Stimulated activated CD8-positive, alpha-beta memory T cell treated with anti-CD3 and anti-CD28 coated beads, Interleukin-12 subunit alpha, Interleukin-12 subunit beta, amount 100 ng/mL, for 4 hours (primary cell): ENCODE results near the gene SSR4.

Experiments used
- DNase-seq: peaks from one replicate; pipeline ENCODE4 v3.0.0-alpha.2; 2020; ENCODE audit warnings: low read depth

The SSR4 gene

DNA sequence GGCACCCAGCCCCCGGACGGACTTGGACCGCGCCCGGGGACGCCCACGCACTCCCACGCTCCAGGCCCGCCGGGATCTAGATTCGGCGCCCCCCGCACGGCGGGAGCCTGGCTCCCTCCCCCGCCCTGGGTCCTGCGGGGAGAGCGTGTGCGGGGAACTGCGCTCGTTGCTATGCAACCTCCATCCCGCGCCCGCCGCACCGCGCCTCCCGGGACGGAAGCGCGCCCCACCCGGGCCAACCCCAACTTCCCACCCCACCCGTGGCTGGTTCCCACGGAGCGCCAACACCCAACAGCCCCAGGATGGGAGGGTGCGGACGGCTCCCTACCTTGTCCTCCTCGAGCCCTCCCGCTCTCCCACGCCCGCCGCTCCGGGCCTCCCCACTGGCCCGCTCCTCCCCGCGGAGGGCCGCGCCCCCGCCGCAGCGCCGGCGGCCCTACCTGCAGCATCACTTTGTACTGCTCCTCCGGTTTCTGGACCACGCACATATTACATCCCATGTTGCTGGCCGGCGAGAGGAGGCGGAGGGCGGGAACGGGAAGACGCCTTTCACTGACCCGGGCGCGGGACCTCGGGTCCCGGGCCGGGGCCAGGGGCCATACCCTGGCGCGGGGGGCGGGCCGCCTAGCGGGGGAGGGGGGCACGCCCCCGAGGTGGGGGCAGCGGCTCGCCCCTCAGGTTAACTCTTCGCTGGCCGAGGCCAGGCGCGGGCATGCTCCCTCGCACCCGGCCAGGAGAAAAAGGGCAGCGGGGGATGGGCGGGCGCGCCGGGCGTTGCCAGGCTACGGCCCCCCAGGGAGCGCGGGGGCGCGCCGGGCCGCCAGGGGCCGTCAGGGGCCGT, 35.6 kb downstream of the SSR4 start, which contains the start of gene PDZD4:
Gene PDZD4 (minus strand): TSS at position 746 of the 841 bp plus-strand sequence. CDS start 246 bp downstream, at position 500.
- no peak for DNase-seq

DNA sequence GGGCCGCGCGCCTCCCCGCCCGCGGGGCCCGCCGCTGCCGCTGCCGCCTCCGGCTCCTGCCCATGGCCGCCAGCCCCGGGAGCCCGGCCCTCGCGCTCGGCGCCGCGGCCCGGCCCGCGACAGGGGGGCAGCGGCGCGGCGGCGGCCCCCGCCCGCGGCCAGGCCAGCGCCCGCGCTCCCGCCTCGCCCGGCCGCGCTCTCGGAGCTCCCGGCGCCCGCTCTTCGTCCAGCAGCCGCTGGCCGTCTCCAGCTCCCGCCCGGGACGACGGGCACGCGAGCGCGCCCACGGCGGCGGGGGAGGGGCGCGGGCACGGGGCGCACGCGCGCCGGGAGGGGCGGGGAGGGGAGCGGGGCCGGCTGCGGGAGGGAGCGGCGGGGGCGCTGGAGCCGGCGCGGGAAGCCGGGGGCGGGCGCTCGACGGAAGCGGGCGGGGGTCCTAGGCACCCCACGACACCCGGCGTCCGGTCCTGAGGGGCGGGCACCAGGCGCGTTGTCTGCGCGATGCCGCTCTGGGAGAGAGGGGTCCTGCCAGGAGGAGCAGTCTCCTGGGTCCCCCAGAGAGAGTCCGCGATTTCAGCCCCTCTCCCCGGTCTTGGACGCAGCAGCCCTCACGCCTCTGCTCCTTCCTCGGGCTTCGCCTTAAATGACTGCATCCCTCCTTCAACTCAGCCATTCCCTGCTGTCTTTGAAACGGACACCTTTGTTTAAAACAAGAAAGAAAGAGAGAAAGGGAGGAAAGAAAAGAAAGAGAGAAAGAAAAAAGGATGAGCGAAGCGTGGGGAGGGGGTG, 36.4 kb downstream of the SSR4 start:
- DNase-seq = no peak

DNA sequence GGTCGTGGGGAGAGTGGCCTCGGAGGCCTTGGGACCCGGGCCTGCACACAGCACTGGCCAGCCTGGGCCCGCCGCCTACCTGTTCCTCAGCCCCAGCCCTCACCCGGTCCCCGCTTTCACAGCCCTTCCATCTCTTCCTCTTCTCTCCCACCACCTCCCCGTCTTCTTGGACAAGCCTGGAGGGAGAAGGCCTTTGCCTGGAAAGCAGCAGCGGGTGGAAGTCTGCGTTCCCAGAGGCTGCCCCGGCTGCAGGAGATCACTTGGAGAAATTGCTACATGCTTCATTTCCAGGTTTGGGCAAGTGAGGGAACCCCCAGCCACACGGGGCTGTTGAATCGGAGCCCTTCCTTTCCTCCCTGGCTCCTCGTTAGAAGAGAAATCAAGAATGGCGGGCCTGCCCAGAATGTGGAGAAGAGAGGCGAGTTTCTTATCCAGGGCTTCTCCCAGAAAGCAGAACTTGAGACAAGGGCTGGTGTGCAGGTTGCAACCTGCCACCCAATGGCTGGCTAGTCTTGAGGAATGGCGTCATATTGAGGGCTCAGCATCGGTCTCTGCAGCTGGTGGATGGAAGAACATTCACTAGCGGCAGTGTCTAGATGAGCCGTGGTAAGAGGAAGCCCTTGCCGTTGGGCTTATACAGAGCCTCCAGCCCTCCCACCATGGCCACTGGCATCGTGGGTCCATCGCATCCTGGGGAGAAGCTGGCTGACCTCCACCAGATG, 37.1 kb downstream of the SSR4 start:
- DNase-seq = no peak

DNA sequence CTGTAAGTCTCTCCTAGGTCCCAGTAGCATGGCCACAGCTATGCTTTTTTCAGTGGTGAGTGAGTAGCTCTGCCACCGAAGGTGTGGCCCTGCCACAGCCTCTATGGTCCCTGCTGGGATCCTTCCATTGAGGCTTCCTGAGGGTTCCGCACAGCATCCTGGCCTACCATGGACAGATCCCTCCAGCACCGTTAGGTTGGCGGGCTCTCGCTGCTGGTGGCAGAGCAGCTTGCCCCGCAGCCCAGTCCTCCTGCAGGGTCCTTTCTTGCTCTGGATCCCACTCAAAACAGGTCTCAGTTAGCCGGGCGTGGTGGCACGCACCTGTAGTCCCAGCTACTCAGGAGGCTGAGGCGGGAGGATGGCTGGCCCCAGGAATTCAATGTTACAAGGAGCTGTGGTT, 38.3 kb downstream of the SSR4 start:
- no peak for DNase-seq

DNA sequence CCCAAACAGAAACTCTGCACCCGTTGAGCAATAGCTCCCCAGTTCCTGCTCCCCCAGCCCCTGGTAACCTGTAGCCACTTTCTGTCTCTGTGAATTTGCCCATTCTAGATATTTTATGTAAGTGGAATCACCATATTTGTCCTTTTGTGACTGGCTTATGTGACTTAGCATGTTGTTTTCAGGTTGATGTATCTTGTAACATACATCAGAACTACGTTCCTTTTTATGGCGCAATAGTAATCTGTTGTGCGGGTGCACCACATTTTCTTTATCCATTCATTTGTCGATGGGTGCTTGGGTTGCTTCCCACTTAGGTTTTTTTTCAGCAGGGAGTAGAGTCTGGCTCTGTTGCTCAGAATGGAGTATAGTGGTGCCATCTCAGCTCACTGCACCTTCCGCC, 42.5 kb downstream of the SSR4 start:
- DNase-seq = no peak

DNA sequence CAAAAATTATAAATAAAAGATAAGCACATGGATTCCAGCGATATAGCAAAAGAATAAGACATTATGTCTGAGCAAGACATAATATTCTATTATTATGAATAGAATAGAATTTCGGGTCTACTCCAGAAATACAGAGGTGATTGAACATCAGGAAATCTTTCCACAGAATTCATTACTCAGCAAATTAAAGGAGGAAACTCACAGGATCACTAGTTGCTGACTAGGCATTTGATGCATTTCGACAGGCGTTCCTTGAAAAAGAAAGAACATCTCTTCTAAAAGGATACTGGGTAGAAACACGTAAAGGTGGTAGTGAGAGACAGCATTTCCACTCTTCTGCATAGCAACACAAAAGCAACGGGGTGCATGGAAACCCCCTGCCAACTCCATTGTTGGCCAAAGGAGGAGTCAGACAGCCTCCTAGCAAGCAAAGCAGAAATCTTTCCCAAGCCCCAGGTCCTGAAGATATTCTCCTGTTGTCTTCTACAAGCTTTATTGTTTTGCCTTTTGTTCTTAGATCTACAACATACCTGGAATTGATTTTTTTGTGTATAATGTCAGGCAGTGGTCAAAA, 50.1 kb downstream of the SSR4 start:
- no peak for DNase-seq

DNA sequence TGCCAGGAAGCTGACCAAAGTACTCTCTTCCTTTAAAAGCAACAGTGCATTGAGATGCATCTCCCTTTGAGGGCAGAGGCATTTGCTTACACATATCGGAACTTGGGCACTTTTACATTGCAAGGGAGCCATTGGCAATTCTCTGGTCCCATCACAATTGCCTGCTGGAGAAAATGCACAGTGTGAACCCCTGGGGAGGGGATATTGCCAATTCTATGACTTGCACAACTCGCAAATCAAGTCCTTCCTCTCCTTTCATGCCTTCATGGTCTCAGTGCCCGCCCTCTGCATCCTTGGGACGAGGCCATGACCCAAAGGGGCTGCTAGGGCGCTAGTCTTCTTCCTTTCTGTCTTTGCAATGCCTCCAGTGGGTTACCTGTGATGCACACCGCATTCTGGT, 50.7 kb downstream of the SSR4 start:
- DNase-seq = no peak

DNA sequence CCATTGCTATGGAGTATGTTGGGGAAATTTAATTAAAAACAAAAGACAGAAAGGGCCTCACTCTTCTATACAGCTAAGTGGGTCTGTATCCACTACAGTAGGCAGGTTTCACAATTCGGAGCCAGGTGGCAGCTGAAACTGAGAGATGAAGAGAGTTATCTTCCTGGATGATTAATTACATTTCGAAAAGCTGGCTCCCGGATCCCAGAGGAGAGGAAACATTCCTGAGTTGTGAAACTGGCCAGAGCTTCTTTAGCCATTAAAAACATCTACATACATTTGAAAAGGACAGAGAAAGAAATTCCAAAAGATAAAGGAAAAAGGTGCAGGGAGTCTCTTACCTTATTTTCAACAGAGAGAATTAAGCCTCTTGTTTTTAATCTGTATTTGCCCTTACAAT, 51.4 kb downstream of the SSR4 start:
- no peak for DNase-seq
